GM19351 (cell line): ENCODE data around the gene KCNH3.
"Not testable (repeated sequence)": the region's sequence is repeated elsewhere in the genome, so short reads cannot be mapped to it uniquely, and the experiment has no call there.

ENCODE experiments used
- ATAC-seq: cut with Tn5 transposase; IDR thresholded peaks from one replicate; pipeline ENCODE4 v1.9.1; 2021; ENCODE audit warnings: mild to moderate bottlenecking, moderate library complexity; ENCODE audit not compliant: unreplicated experiment

Gene KCNH3

GRCh38 chr12:49524660-49525324 lies 14.0 kb upstream of the KCNH3 start:
- no peak for ATAC-seq

GRCh38 chr12:49525942-49526341 lies 12.9 kb upstream of the KCNH3 start:
- ATAC-seq = no peak

- ATAC-seq = no peak
Observed at GRCh38 chr12:49527361-49528130, 11.3 kb upstream of the KCNH3 start.

- no peak for ATAC-seq
Observed at GRCh38 chr12:49529414-49529813, 9.4 kb upstream of the KCNH3 start.

- ATAC-seq = no peak
Observed at GRCh38 chr12:49531745-49532144, 7.1 kb upstream of the KCNH3 start.

- no peak for ATAC-seq
Observed at GRCh38 chr12:49533331-49533730, 5.5 kb upstream of the KCNH3 start.

GRCh38 chr12:49534122-49534521 lies 4.7 kb upstream of the KCNH3 start:
- ATAC-seq = not testable (repeated sequence)

GRCh38 chr12:49534731-49535278 lies 4.0 kb upstream of the KCNH3 start:
- ATAC-seq = no peak

- ATAC-seq = no peak
Observed at GRCh38 chr12:49535921-49536525, 2.8 kb upstream of the KCNH3 start.

GRCh38 chr12:49536526-49537071 lies 2.2 kb upstream of the KCNH3 start:
- no peak for ATAC-seq

GRCh38 chr12:49537231-49537751 lies 1.5 kb upstream of the KCNH3 start:
- no peak for ATAC-seq

- no peak for ATAC-seq
Observed at GRCh38 chr12:49537752-49538509, 899 bp upstream of the KCNH3 start.

- ATAC-seq = no peak
Observed at GRCh38 chr12:49539406-49540228, 787 bp downstream of the KCNH3 start.

- no peak for ATAC-seq
Observed at GRCh38 chr12:49540229-49541139, 1.7 kb downstream of the KCNH3 start.

- no peak for ATAC-seq
Observed at GRCh38 chr12:49541140-49541861, 2.5 kb downstream of the KCNH3 start.

- ATAC-seq = no peak
Observed at GRCh38 chr12:49541911-49542505, 3.2 kb downstream of the KCNH3 start.

- ATAC-seq = no peak
Observed at GRCh38 chr12:49542592-49543160, 3.8 kb downstream of the KCNH3 start.
